Stimulated activated CD4-positive, alpha-beta T cell treated with anti-CD3 and anti-CD28 coated beads, TNF-alpha, amount 100 ng/mL, for 1 hour (primary cell): ENCODE measurements around the gene ST8SIA5.

Experiments
- DNase-seq, 3 donors: peaks; one replicate each; pipeline ENCODE4 v3.0.0-alpha.2; 2020; ENCODE audit warnings: low read depth in 3 of 3, low spot score in 1 of 3

ST8SIA5 gene

DNA sequence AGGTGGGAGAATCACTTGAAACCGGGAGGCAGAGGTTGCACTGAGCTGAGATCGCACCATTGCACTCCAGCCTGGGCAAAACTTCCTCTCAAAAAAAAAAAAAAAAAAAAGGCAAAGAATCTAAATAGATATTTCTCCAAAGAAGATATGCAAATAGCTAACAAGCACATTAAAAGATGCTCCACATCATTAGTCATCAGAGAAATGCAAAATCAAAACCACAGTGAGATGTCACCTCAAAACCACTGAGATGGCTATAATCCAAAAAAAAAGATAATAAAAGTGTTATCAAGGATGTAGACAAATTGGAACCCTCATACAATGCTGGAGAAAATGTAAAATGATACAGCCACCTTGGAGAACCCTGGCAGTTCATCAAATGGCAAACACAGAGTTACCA is 8.4 kb downstream of the ST8SIA5 start:
- DNase-seq, result no peak

DNA sequence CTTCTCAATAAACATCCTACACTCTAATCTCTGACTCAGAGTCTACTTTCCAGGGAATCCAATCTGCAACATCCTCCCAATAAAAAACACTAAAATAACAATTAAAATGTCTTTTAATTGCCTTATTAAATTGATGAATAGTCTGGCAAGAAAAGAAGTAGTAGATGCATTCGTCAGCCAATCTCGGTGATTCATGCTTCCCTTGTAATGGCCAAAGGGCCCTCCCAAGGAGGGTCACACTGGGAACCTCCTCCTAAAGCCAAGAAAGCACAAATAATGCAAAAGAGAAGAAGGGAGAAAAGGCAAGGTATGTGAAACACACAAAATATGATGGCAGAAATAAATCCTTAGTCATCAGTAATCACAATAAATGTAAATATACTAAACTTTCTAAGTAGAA is 16.8 kb downstream of the ST8SIA5 start:
- no peak for DNase-seq

GRCh38 chr18:46738491-46738890 is 18.4 kb downstream of the ST8SIA5 start:
- DNase-seq, result no peak

DNA sequence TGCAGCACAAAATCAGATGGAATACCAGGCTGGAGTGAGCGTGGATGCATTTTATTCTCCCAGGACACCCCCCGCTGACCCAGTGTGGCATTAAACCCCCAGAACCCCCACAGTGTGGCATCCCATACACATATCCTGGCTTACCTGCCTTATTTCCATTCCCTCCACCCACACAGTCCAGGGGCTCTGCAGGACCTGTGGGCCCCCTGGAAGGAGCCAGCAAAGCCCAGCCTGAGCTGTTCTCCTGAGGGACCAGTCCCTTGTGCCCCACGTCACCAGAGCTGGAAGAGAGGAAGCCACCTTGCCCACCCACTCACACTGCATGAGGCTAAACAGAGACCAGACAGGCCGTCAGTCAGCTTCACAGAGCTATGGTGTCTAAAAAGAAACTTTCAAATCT is 20.1 kb downstream of the ST8SIA5 start:
- DNase-seq, result no peak

- DNase-seq, result no peak
These were observed 20.7 kb downstream of the ST8SIA5 start for GRCh38 chr18:46736135-46736534.

GRCh38 chr18:46734981-46735380 is 21.9 kb downstream of the ST8SIA5 start:
- no peak for DNase-seq

DNA sequence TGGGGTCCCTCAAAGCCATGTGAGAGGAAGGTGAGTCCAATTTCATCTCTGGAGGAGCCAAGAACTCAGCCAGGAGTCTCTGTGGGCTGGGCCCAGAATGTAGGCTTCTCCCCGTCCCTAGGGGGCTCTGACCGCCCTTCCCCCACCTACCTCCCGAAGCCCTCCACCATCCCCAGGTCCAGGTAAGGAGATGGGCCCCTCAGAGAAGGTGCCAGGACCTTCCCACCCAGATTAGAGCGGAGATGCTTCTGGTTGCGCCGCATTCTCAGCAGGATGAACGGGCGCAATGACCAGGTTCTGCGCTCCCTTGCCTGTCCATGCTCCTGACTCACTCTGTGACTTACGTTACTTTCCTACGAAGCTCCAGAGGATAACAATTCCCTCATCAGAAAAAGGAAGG is 23.0 kb downstream of the ST8SIA5 start:
- DNase-seq, result no peak

DNA sequence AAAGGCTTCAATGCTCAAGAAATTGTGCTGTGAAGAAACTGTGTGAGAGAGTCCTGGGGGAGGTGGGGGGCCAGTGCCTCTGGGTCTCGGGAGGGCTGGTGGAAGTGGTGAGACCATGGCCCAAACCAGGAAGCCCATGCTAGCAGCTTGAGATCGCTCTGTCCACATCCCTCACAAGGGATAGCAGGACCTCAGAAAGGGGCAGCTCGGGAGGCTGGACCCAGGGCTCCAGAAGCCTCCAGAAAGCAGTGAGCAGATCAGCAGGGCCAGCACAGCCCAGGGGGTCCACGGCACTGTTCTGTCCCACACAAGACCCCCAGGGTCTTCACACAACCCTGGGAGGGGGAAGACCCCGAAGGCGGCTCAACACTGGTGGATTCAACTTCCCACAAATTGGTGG is 24.1 kb downstream of the ST8SIA5 start:
- no peak for DNase-seq

- no peak for DNase-seq
These were observed 24.7 kb downstream of the ST8SIA5 start for GRCh38 chr18:46732201-46732600.

DNA sequence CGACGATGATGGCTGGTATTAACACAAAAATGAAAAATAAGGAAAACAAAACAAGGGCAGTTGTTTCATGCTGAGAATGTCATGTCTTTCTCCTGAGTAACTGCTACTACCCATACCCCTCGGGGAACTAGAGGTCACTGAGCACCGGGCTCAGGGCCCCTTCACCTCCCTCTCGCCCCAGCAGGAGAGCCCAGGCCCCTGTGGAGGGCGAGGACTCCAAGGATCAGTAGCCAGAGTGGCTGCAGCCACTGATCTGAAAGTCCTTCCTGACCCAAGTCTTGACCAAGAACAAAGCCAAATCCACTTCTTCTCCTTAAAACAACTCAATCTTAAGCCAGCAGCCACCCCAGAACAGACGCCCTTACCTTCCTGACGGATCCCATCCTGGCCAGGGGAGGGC is 25.5 kb downstream of the ST8SIA5 start:
- no peak for DNase-seq

- no peak for DNase-seq
These were observed 28.5 kb downstream of the ST8SIA5 start for GRCh38 chr18:46728219-46728930.

DNA sequence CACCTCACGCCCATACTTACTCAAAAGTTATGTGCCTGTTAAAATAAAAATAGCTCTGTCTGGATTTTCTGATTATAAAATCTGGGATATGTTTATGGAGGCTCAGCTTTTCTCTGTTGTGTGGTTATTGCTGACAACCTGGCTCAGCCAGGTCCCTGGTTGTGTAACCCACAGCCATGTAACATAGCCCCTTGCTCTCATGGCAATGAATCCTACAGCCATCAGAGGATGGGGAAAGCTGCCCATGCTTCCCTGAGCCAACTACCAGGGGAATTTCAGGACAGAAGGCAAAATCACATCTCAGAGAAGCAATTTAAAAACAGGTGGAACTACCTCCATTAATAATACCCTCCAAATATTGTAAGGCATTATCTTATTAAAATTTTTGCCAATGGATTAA is 29.7 kb downstream of the ST8SIA5 start:
- DNase-seq, result no peak

- DNase-seq, result no peak
These were observed 31.5 kb downstream of the ST8SIA5 start for GRCh38 chr18:46725310-46725709.

GRCh38 chr18:46723856-46724415 is 32.9 kb downstream of the ST8SIA5 start:
- no peak for DNase-seq

- DNase-seq, result no peak
These were observed 34.8 kb downstream of the ST8SIA5 start for GRCh38 chr18:46722051-46722450.

DNA sequence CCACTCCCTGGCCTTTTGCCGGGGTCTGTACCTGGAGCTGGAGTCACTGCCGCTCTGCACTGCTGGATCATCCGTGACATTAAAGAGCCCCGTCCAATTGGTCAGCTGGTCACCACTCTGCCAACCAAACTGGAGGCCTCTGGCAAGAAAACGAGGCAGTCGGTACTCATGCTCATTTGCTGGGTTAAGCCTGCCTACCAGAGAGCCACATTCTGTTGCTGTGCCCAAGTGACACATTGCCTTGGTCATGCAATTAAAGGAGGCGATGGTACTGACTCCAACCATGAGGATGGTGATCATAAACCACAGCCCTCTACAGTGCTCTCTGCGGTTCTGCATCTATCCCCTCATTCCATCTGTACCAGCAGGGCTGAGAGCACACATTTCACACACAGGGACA is 35.5 kb downstream of the ST8SIA5 start:
- no peak for DNase-seq

DNA sequence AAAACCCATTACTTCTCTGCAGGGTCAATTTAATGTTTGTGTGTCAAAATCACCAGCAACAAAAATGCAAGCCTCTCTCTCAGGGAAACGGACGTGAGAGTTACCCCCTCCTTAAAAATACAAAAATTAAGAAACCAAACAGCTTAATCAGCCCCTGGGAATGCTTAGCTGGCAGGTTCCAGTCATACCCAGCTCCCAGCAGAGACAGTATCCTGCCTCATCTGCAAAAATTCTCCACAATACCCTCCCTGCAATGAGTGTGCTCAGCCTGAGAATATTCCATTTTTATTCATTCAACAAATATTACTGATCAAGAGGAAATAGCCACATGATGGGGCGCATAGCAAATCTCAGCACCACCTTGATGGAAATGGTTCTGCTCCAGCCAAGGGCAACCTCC is 36.3 kb downstream of the ST8SIA5 start:
- no peak for DNase-seq

- DNase-seq, result no peak
These were observed 36.8 kb downstream of the ST8SIA5 start for GRCh38 chr18:46720092-46720491.

DNA sequence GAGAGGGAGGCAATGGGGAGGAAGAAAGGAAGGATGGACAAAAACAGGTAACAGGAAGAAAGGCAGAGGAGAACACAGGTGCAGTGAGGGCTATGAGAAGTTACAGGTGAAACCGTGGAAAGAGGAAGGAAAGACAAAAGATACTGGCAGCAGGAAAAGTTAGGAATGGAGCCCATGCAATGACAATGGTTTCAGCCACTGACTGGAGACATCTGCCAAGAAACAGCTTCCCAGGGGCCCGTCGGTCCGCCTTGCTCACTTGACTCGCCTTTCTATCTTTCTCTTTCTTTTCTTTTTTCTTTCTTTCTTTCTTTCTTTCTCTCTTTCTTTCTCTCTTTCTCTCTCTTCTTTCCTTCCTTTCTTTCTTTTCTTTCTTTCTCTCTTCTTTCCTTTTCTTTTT is 37.5 kb downstream of the ST8SIA5 start:
- no peak for DNase-seq

- DNase-seq, result no peak
These were observed 38.1 kb downstream of the ST8SIA5 start for GRCh38 chr18:46718501-46719341.

DNA sequence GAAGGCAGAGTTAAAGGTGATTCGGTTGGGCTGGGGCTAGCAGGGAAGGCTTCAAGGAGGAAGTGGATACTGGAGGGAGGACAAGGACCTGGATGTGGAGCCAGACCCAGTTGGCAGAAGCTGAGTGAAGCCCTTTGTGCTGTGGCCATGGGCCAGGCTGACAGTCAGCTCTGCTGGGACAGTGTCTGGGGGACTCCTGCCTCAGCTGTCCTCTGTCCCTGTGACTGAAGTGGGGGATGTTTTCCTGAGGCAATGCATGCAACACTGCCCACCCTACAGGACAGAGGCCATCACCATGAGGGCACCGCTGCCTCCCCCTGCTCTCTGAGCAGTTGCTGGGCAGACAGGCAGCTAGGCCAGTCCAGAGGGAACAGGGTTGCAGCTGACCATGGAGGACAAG is 40.0 kb downstream of the ST8SIA5 start:
- no peak for DNase-seq

GRCh38 chr18:46716336-46716735 is 40.5 kb downstream of the ST8SIA5 start:
- no peak for DNase-seq
